SK-MEL-5 (cell line): Measurements from ENCODE around the gene DRD3. TPM values are rescaled to one million over a fixed set of nuclear protein-coding genes. Genes with fewer than 3 reads are reported as not detected.

ENCODE experiments used
- DNase-seq: peaks from one replicate; pipeline ENCODE4 v3.0.0-alpha.2; 2016; ENCODE audit warnings: low read depth, low spot score
- in situ Hi-C: cut with HindIII; loops from 2 replicates; pipeline ENCODE4 v1.10.0; 2016; ENCODE audit warnings: low sequenced_read_pairs, high pct_unique_total_duplicates, low pct_unique_long_range_greater_than_20kb
- total RNA-seq: library from RNA; depleted of rRNA; stranded (reverse); fragments of >200 nt; shearing (Covaris generic); gene quantifications from 2 replicates; pipeline ENCODE4 v1.2.3, GENCODE V29; 2014

DRD3 gene
- total RNA-seq, 1 experiment from 2014 or later: not detected

DNA sequence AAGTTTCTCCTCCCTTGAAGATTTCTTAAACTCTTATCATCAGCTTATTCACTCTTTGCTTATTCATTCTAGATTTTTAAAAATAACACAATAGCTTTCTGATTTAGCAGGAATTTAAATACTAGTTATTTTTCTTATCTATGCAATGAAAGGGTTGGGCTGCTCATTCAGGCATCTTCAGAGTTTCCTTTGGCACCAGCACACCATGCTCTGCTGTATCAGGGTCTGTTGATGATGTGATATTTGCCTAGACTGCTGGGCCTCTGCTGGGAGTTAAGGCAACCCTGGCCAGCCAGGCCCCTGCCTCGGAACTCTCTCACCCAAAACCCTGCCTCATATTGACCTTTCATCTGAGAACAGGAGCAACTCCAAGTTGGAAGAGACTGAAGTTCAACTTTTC is 35.0 kb downstream of the DRD3 start:
- in situ Hi-C loops: no loop called here
- DNase-seq: no peak

DNA sequence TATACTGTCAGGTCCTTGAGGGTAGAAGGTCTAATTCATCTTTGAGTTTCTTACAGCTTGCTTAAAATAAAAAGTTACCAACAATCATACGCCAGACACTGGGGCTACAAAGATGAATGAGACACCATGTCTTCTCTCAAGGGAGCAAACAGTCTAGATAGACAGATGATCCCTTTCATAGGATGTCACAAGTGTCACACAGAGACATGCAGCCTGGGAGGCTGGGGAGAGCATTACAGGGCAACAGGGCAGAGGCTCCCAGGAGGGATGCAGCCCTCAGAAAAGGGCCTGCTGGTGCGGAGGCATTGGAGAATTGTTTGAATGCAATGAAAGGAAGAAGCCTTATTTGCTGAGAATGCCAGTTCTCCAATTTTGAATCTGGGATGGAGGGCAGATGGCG is 39.0 kb downstream of the DRD3 start:
- in situ Hi-C loops: no loop called here
- no peak for DNase-seq

DNA sequence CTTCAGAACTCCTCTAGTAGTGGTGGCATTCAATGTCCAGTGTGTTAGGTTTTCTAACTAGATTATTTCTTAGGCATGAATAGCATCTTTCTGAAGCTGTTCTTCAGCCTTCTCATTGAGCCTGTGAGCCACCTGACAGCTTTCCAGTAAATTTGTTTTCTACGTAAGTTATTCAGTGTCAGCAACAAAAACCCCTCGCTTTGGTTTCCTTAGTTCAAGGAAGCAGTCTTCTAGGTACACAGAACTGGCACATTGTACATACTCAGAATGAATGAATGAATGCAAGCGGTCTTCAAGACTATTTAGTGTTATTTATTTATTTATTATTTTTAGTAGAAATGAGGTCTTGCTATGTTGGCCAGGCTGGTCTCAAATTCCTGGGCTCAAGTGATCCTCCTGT is 44.9 kb downstream of the DRD3 start:
- no peak for DNase-seq
- in situ Hi-C loops: no loop called here

DNA sequence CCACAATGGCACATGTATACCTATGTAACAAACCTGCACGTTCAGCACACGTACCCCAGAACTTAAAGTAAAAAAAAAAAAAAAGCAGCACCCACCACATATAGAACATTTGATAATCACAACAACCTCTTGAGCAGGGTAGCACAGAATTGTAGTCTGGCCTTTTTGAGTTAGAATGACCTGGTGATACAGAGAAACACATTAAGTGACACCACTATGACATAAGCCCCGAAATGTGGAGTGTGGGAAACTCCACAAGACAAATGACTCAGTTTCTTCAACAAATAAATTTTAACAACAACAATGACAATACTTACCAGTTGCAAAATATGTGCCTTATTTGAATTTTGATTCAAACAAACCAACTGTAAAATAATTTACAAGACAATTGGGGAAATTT is 46.4 kb downstream of the DRD3 start:
- in situ Hi-C loops: no loop called here
- no peak for DNase-seq

DNA sequence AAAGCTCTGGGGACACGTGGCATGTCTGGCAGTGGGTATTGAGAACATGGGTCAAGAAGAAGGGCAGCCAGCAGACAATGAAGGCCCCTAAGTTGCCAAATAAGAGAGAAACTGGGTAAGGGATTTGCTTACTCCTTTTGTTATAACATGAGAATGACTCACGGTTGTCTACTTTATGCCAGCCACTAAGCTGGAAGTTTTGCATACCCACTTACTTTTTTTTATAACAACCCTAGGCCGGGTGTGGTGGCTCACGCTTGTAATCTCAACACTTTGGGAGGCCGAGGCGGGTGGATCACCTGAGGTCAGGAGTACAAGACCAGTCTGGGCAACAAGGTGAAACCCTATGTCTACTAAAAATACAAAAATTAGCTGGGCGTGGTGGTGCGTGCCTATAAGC is 50.0 kb downstream of the DRD3 start:
- no peak for DNase-seq
- in situ Hi-C loops: no loop called here

DNA sequence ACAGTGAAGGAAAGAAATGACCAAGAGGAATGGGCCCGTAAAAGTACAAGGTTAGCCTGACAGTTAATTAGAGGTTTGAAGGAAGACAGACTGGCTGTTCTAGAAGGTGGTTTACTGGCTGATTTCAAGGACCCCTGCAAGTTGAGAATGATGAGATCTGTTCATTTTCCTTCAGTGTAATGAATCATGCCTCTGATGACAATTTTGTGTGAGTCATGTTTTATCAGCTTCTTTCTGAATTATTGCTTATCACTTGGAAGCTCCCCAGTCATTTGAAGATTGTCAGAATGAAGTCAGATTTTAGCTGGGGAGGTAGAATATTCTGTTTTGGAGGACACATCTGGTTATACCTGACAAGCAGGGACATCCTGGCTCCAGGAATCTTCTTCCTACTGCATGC is 50.6 kb downstream of the DRD3 start:
- in situ Hi-C loops: no loop called here
- no peak for DNase-seq

DNA sequence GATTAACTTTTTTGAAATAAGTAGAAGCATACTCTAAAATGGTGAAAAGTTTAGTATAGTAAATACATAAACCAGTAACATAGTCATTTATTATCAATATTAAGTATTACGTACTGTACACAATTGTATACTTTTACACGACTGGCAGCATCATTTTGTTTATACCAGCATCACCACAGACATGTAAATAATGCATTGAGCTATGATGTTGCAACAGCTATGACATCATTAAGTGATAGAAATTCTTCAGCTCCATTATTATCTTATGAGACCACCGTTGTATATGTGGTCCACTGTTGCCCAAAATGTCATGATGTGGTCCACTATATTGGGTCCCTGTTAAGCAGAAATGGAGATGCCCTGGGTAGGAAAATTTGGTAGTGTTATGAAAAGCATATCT is 51.3 kb downstream of the DRD3 start:
- in situ Hi-C loops: no loop called here
- DNase-seq: no peak

DNA sequence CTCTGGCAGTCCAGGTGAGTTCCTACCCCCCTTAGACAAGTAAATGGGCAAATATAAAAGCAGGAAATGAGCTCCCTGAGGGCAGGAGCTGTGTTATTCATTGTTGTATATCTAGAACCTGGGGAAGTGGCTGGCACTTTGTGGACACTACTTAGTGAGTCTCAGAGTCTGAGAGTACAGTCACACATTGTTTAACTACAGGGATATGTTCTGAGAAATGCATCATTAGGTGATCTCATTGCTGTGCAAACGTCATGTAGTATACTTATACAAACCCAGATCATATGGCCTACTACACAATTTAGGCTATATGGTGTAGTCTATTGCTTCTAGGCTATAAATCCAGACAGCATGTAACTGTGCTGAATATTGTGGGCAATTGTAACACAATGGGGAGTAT is 52.4 kb downstream of the DRD3 start:
- in situ Hi-C loops: no loop called here
- DNase-seq: no peak

DNA sequence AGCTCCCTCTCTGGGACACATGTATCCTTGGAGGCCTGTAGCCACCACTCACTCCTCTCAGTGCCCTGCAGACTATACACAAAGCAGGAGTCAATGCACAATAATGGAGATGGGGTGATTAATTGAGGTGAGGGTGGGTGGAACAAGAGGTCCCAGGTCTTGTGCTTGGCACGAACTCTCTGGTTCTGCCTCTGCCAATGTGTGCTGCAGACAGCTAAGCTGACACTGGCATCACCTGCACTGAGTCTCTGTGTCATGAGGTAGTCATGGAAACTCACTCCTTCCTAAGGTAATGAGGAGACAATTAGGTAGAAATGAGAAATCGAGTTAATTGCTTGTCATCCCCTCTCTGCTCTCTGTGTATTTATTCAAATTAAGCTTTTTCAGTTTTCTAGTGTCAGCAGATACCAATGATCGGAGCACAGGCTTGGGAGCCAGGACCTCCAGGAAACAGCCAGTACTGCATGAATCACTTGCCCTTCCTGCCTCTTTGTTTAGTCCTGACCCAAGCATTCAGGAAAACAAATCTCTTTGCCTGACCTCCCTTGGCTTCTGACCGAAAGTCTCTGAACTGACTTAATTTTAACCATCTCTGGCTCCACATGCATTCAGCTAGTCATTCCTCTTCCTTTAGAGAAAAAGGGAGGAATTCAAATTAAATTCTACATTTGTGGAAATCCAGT is 56.7 kb downstream of the DRD3 start:
- no peak for DNase-seq
- in situ Hi-C loops: no loop called here

DNA sequence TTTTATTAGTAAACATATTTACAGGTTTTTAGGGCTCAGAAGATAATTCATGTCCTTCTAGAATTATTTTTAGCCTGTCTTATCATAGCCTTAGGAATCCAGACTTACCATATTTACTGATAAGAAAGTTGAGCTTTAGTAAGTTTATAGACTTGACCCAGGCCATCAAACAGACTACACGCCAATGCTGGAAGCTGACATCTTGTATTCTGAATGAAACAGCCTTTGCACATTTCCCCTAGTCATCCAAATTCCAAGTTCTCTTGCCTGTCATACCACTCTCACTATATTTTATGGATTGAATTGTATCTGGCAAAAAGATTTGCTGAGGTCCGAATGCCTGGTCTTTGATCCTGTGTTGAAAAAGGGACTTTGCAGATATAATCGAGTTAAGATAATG is 58.6 kb downstream of the DRD3 start:
- DNase-seq: no peak
- in situ Hi-C loops: no loop called here

DNA sequence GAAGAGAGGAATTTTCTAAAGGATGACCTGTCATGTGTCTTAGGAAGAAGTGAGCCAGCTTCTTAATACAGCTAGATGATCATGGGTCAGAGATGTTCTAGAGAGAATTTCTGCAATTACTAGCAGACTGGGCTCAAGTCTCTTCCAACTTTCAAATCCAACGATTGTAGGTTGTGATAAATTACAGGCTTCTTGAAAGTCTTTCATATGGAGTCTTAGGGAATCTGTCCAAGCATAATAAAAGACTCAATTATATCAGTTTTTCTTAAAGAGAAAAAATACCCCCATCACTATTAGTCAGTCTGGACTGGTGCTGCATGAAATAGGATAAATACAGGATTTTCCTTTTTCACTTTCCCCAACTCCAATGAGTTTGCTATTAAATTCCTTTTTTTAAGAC is 59.1 kb downstream of the DRD3 start:
- DNase-seq: no peak
- in situ Hi-C loops: no loop called here

DNA sequence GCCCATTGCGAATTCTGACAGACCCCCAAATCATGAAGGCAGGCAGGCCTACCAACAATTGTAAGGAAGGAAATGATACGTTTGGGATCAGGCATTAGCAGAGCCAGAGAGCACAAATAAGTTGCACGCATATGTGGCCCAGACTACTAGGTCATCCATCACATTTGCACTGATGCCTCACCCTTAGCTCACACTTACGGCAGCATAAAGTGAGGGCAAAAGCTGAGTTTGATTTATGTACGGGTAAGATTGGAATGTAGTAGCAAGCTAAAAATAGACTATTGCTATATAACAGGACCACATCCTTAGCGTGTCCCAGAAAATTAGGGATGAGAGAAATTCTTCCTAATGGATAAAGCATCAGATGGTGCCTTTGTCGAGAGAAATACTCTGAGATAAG is 63.7 kb downstream of the DRD3 start:
- in situ Hi-C loops: no loop called here
- DNase-seq: no peak

DNA sequence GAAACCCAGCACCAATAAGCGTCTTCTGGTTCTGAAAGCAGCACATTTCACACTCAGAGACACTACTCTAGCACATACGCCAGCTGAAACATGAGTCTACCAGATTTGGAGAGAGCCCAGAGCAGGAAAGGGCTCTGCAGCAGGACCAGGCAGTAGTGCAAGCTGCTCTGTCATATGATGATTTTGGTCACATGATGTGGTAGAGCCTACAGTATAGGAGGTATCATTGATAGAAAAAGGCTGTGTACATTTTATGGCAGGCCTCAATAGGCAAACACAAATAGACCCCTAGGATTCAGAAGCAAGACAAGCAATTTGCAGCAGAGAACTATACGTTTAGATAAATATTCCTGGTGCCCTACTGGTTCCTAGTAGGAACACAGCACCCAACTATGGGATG is 64.1 kb downstream of the DRD3 start:
- in situ Hi-C loops: no loop called here
- no peak for DNase-seq

DNA sequence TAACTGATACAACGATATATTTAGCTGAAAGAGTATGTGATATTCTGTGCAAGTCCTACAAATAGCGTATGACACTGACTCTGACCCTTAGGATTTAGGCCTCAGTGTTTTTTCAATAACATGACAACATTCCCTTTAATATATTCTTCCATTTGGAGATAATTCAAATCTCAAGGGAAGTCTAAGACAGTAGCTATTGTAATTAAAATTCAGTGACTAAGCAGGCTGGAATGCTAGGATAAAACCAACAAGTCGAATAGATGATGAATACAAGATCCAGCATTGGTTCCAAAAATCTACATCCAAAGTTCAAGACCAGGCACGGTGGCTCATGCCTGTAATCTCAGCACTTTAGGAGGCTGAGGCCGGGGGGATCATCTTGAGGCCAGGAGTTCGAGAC is 66.2 kb downstream of the DRD3 start:
- in situ Hi-C loops: no loop called here
- no peak for DNase-seq

DNA sequence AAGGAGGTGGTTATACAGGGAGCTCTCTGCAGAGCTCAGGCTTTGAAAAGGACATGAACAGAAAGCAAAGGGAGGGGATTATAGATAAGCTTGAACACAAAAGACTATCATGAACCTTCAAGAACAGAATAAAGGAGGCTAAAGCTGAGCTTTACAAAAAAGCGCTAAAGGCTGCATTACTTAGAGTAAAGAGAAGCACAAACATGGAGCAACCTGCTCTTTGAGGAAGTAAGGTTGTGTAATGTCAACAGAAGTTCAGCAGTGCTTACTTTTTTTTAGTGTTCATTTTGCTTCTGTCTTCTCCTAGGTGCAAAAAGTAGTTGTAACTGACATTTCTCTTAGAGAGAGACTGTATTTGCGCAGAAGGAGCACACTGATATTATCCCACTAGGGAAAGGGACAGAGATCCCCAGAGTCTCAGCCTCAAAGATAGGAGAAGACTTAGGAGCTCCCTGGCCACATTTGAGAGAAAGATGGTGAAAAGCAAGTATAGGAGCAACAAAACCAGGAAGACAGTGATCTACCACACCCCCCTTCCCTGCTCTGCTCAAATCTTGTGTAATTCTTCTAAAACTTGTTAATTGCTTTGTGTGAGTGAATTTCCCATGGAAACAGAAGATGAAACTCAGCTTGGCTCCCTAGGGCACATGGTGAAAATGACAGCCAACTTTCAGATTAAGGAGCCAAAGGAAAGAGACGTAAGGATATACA is 67.6 kb downstream of the DRD3 start:
- no peak for DNase-seq
- in situ Hi-C loops: no loop called here

DNA sequence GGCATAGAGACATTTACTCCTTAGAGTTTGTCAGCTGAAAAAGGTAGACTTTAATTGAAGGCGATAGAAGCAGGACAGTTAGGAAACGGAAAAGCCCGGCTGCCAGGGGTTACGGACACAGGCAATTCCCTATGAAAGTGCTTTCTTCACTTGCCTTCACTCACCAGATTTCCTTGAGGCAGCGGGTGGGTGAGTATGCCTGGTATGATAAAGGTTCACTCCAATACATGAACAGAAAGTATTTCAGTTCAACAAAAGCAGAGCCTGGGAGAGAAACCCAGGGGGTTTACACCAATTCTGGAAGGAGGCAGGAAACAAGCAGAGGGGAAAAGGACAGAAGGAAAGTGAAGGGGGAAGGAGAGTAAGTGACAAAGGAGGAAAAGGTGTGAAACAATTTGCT is 68.4 kb downstream of the DRD3 start:
- DNase-seq: no peak
- in situ Hi-C loops: no loop called here

DNA sequence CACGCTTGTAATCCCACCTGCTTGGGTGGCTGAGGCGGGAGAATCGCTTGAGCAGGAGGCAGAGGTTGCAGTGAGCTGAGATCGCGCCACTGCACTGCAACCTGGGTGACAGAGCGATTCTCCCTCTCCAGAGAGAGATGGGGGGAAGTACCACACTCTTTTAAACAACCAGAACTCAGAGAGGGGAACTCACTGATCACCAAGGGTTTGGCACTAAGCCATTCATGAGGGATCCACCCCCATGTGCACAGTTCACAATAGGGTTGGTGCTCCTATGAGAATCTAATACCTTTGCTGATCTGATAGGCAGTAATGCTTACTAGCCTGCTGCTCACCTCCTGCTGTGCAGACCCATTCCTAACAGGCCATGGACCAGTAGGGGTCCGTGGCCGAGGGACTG is 70.7 kb downstream of the DRD3 start:
- in situ Hi-C loops: no loop called here
- no peak for DNase-seq

DNA sequence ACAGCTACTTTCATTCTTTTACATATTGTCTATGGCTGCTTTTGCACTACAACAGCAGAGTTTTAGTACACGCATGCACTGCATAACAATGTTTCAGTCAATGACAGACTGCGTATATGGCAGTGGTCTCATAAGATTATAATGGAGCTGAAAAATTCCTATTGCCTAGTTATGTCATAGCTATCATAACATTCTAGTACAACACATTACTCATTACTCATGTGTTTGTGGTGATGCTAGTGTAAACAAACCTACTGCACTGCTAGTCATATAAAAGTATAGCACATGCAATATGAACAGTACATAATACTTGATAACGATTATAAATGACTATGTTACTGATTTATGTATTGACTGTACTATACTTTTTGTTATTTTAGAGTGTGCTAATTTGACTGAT is 74.4 kb downstream of the DRD3 start:
- DNase-seq: no peak
- in situ Hi-C loops: no loop called here

DNA sequence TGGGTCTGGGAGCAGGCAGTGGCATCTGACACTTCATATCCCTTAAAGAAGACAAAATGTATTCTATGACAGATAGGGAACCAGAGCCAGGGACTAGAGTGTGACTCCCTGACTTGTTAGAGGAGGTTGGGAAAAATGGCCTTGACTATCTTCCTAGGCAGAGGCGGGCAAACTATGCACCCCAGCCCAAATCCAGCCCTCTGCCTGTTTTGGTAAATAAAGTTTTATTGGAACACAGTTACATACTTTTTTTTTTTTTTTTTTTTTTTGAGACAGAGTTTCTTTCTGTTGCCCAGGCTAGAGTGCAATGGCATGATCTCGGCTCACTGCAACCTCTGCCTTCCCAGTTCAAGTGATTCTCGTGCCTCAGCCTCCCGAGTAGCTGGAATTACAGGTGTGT is 75.0 kb downstream of the DRD3 start:
- no peak for DNase-seq
- in situ Hi-C loops: no loop called here

DNA sequence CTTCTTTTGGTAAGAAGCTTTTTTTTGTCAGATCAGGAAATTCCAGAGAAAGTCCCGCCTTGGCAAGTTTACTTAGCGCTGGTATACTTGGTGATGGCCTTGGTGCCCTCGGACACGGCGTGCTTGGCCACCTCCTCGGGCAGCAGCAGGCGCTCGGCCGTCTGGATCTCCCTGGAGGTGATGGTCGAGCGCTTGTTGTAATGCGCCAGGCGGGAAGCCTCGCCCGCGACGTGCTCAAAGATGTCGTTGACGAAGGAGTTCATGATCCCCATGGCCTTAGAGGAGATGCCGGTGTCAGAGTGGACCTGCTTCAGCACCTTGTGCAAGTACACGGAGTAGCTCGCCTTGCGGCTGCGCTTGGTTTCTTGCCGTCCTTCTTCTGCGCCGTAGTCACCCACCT is 75.7 kb downstream of the DRD3 start:
- DNase-seq: no peak
- in situ Hi-C loops: no loop called here
